Stimulated activated CD8-positive, alpha-beta memory T cell treated with anti-CD3 and anti-CD28 coated beads, Interleukin-2, amount 100 ng/mL, for 48 hours (primary cell): Measurements from ENCODE around the gene GALE.
A peak's percentile ranks its signal among the peaks of the same experiment; 100 is the strongest.
"Not testable (repeated sequence)": the region's sequence is repeated elsewhere in the genome, so short reads cannot be mapped to it uniquely, and the experiment has no call there.

ENCODE experiments used
- DNase-seq, 2 donors: peaks; one replicate each; pipeline ENCODE4 v3.0.0-alpha.2; 2020; ENCODE audit warnings: low read depth in 2 of 2

Gene GALE

GRCh38 chr1:23800400-23801337 lies at the start of gene GALE:
Gene GALE, minus strand, starts transcription at chr1:23800754. Its CDS starts 1,747 bp downstream, at chr1:23799007.
- peak; percentile 98 for DNase-seq

GRCh38 chr1:23848673-23849616 lies 48.4 kb upstream of the GALE start:
- no peak for DNase-seq

- DNase-seq = not testable (repeated sequence)
These were observed 47.0 kb upstream of the GALE start for GRCh38 chr1:23847482-23848095.

GRCh38 chr1:23845163-23845562 lies 44.6 kb upstream of the GALE start:
- DNase-seq = no peak

GRCh38 chr1:23843644-23844043 lies 43.1 kb upstream of the GALE start:
- DNase-seq = no peak

- DNase-seq = peak; percentile 58 to 61
These were observed 37.9 kb upstream of the GALE start for GRCh38 chr1:23838401-23838866.

GRCh38 chr1:23837908-23838307 lies 37.4 kb upstream of the GALE start:
- DNase-seq = no peak

- DNase-seq = no peak
These were observed 35.5 kb upstream of the GALE start for GRCh38 chr1:23836037-23836436.

GRCh38 chr1:23834156-23834555 lies 33.6 kb upstream of the GALE start:
- DNase-seq = not testable (repeated sequence)

GRCh38 chr1:23827717-23828116 lies 27.2 kb upstream of the GALE start:
- DNase-seq = no peak

GRCh38 chr1:23826590-23826989 lies 26.0 kb upstream of the GALE start:
- DNase-seq = not testable (repeated sequence)

- no peak for DNase-seq
These were observed 25.4 kb upstream of the GALE start for GRCh38 chr1:23825762-23826522.

- DNase-seq = peak; percentile 85
These were observed 24.7 kb upstream of the GALE start, which contains the start of gene HMGCL for GRCh38 chr1:23825076-23825761. Gene HMGCL, minus strand, starts transcription at chr1:23825429. Its CDS starts 14 bp downstream, at chr1:23825415.

GRCh38 chr1:23824711-23825075 lies 24.1 kb upstream of the GALE start:
- no peak for DNase-seq

- no peak for DNase-seq
These were observed 23.2 kb upstream of the GALE start for GRCh38 chr1:23823767-23824166.

GRCh38 chr1:23817633-23818032 lies 17.1 kb upstream of the GALE start:
- DNase-seq = no peak

GRCh38 chr1:23816906-23817305 lies 16.4 kb upstream of the GALE start:
- no peak for DNase-seq

- no peak for DNase-seq
These were observed 15.8 kb upstream of the GALE start for GRCh38 chr1:23816361-23816760.

- DNase-seq = no peak
These were observed 13.5 kb upstream of the GALE start for GRCh38 chr1:23814016-23814415.

- peak in 1 of 2 donors; percentile 43 for DNase-seq
These were observed 10.4 kb upstream of the GALE start for GRCh38 chr1:23810818-23811540.
